Stimulated activated CD8-positive, alpha-beta memory T cell treated with anti-CD3 and anti-CD28 coated beads, Interleukin-7, amount 100 ng/mL, for 48 hours (primary cell): ENCODE measurements around the gene LPP.

Source experiments
- DNase-seq, 2 donors: peaks; one replicate each; pipeline ENCODE4 v3.0.0-alpha.2; 2020; ENCODE audit warnings: low read depth in 1 of 2; ENCODE audit errors: extremely low read depth in 1 of 2

The LPP gene

GRCh38 chr3:188530226-188530625 lies 376.3 kb downstream of the LPP start:
- DNase-seq, result no peak

DNA sequence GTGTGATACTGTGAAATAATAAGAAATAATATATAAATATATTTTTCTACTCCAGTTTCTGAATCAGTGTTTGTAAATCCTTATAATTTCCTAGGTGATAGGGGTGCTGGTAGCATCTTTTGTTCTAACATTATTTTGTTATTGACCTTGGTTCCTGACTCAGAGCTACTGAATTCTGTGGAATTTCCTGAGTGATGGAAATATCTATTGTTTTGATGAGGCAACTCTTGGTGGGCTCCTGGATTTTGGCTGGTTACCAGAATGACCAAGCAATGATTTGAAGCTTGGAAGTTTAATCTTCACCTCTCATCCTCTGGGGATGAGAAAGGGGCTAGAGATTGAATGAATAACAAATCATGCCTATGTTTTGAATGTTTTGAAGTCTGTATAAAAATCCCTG lies 377.3 kb downstream of the LPP start:
- DNase-seq, result no peak

- DNase-seq, result no peak
Measured at GRCh38 chr3:188533172-188533571, 379.2 kb downstream of the LPP start.

- no peak for DNase-seq
Measured at GRCh38 chr3:188533612-188534357, 379.8 kb downstream of the LPP start.

- DNase-seq, result no peak
Measured at GRCh38 chr3:188534633-188535032, 380.7 kb downstream of the LPP start.

DNA sequence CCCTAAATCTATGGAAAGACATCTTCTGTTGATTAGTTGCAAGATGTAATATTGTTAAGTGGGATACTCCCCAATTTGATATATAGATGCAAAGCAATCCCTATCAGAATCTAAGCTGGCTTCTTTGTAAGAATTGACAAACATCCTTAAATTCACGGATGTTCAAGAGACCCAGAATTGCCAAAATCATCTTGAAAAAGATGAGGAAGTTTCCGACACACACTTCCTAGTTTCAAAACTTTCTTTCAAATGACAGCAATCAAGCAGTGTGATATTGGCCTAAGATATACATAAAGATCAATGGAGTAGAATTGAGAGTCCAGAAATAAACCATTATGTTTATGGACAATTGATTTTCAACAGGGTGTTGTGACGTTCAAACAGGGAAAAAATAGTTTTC lies 383.6 kb downstream of the LPP start:
- no peak for DNase-seq

GRCh38 chr3:188539037-188539436 lies 385.1 kb downstream of the LPP start:
- DNase-seq, result no peak

DNA sequence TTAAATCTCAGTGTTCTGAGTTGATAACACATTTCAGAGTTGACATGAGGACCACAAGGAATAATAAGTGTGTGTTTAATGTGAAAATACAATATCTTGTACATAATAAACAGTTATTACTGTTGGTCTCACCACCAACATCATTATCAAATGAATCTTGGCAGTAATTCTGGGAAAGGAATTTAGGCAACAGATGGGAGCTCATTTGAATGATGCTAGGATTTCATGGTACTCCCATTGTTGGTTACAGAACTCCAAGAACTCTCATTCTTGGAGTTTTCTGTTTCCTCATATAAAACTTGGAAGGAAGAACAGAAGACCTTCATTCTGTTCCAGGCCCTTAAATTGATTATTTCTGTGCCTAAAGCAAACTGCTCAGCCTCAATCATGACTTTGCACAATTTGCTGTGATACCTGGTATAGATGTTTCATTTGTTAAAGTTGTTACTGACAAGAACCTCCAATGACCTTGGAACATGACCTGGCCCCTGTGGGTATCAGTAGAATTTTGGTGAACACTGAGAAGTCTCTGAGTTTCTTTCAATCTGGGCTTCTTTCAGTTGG lies 385.8 kb downstream of the LPP start:
- no peak for DNase-seq

DNA sequence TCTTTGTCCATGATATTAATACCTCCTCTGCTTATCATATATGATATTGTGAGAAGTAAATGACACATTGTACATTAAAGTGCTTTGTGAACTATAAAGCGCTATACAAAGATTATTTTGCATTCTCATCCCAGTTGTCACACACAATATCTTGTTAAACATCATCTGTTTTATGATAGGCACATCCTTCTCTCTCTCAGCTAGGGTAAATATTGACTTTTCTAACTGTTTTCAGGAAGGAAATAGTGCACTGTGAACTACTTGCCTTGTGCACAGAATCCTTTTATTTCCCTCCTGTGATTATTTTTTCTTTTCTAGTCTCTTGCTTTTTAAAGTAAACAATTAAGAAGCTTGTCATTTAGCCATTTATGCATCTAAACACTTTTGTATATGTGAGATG lies 388.2 kb downstream of the LPP start:
- no peak for DNase-seq

GRCh38 chr3:188544012-188544411 lies 390.1 kb downstream of the LPP start:
- no peak for DNase-seq

DNA sequence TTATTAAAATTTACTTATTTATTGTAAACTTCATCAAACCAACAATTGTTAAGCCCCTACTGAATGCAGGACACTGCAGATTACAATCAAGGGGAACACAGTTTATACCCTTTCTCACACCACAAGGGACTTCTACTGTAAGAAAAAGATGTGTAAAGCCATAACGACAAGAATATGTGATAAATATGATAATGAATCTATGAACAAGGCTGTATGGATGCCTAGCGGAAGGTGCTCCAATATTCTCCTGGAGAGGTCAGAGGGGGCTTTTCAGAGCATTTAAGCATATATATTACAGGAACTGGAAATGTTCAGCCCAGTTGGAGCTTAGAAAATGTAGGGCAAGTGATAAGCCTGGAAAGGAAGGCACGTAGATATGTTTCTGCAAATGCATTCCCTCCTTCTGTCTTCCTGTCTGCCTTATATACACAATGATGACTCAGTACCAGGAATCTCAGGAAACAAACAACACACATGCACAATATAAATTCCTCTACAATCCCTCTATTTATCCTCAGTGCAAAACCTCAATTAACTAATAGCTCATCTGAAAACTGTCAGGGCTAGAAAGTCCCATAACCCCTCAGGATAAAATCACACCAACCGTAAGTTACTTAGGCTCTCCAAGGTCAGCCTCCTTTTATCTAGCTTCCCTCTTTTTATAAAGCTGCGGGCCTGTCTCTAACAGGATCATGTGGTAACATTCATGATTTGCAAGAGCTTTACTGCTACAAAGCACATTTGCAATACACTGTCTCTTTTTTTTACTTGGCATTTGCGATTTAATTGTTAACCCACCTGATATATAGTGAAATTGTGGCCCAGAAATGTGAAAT lies 393.1 kb downstream of the LPP start:
- no peak for DNase-seq

GRCh38 chr3:188553569-188553968 lies 399.6 kb downstream of the LPP start:
- DNase-seq, result peak in 1 of 2 donors; percentile 6

- no peak for DNase-seq
Measured at GRCh38 chr3:188554404-188554803, 400.4 kb downstream of the LPP start.

DNA sequence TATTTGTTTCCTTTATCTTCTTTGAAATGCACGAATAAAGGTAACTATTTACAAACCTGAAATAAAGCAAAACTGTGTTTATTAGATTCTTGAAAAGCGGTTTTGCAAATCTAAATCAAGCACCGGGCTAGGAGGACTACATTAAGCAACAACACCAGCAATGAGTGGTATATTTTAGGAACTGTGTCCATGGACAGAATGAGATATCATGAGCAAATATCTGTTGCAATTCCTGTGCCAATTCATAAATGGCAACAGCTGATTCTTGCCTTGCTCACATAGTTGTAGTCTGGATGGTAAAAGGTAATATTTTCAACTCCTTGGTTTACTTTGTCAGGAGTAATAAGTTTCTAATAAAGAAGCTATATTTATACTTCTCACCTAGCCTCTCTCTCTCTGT lies 403.3 kb downstream of the LPP start:
- no peak for DNase-seq

GRCh38 chr3:188558343-188559071 lies 404.6 kb downstream of the LPP start:
- no peak for DNase-seq

DNA sequence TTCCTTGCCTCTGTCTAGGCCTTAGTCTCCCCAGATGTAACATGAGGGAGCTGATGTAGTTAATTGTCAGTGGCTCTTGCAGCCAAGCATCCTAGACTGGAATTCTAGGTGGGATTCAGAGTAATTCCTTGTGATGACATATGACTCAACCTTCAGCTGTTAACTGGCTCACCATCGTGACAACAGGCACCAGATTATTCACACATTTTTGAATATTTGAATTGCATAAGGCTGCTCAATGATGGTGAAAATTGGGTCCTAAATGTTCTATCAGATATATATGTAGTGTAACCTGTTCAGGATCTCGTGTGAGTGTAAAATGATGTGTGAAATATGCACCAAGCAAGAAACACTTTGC lies 405.1 kb downstream of the LPP start:
- no peak for DNase-seq

- DNase-seq, result no peak
Measured at GRCh38 chr3:188559856-188560255, 405.9 kb downstream of the LPP start.

- no peak for DNase-seq
Measured at GRCh38 chr3:188562144-188562543, 408.2 kb downstream of the LPP start.

GRCh38 chr3:188567478-188568195 lies 413.7 kb downstream of the LPP start:
- DNase-seq, result no peak

GRCh38 chr3:188568736-188569135 lies 414.8 kb downstream of the LPP start:
- no peak for DNase-seq
